Measurements from ENCODE around the gene GPC6. TPM values are rescaled to one million over a fixed set of nuclear protein-coding genes. Genes with fewer than 3 reads are reported as not detected.

The GPC6 gene
- total and polyA plus RNA-seq, 2 donors (not counting 3 experiments of a cell fraction or from before 2014, with no cell fraction given): 0.01 TPM; not detected in 1

DNA sequence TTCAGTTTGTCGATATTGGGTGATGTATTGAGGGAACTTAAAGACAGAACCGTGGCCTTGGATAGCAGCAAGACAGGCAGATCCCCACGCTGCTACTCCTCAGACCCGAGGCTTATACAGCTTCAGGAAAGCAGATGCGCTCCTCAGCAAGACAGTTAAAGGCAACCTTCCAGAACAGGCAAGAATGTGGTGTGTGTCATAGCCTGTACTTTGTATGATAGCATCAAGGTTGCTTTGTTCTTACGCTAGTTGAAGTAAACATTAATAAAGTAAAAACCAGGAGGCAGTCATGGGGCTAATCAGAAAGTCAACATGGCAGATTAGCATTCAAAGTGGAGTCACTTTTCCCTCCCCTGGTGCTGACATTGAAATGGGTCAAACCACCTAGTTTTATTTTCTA lies 779.7 kb downstream of the GPC6 start:
- FAIRE-seq (no peak), DNase-seq (ENCODE audit: low read depth, low spot score) (no peak)
- Histone ChIP-seq H3K4me1 (ENCODE audit: control insufficient read depth, extremely low read depth, insufficient read depth, low read length) (no peaks in the 10 kb centered on the region), H4K20me1 (replicated peaks; ENCODE audit: control insufficient read depth, extremely low read depth, insufficient read depth, low read length) (no peaks in the 10 kb centered on the region), H2AFZ (ENCODE audit: low read depth, low read length) (no peak overlapping the region), H3K4me2 (ENCODE audit: insufficient read depth, low read length) (no peak overlapping the region), H3K9ac (replicated peaks; ENCODE audit: extremely low read depth, insufficient read depth, low read length) (no peak overlapping the region), H3K9me1 (replicated peaks; ENCODE audit: control insufficient read depth, extremely low read depth, insufficient read depth, low read length) (no peaks in the 10 kb centered on the region), H3K27me3 (ENCODE audit: control insufficient read depth in 2 of 2, insufficient read depth in 2 of 2, low read length in 2 of 2) (no peaks in the 10 kb centered on the region), H3K36me3 (ENCODE audit: control insufficient read depth in 2 of 2, extremely low read depth in 1 of 2, insufficient read depth in 2 of 2, low read length in 2 of 2) (no peaks in the 10 kb centered on the region), H3K27ac (ENCODE audit: insufficient read depth, low read depth, low read length) (no peak overlapping the region), H3K4me3 (replicated peaks in 1 of 3; ENCODE audit: insufficient read depth in 1 of 3, low read depth in 1 of 3, low read length in 3 of 3) (no peak overlapping the region), H3K9me3 (replicated peaks; ENCODE audit: control insufficient read depth, insufficient read depth, low read length) (no peaks in the 10 kb centered on the region), H3K79me2 (ENCODE audit: control insufficient read depth, insufficient read depth, low read length) (no peaks in the 10 kb centered on the region)
- no TSS peak for BruUV-seq (replicated peaks)
- CTCF ChIA-PET: no interaction called here
- dilution Hi-C loops (cut with MboI; ENCODE audit: extremely low pct_ligation_motif_present, low sequenced_read_pairs): no loop called here
- POLR2A ChIA-PET: no interaction called here
- intact Hi-C loops (cut with micrococcal nuclease): no loop called here
- no peak for TF ChIP-seq FOS (IDR thresholded peaks at IDR 0.05; ENCODE audit: borderline replicate concordance, insufficient read depth, low read length)

DNA sequence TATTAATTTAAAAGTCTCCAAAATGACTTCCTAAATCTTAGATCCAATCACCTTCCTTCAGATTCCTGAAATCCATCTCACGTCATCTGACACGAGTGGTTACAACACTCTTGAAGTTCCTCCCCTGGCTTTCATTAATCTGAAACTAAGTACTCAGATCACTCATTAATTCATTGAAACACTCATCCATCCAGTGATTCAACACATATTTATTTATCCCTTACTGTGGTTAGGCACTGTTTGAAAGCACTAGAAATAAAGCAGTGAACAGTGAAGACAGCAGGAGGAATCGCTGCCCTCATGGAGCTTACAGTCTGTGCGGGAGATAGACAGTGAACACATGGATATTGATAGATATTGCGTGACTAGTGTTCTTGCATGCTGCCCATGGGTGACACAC lies 780.5 kb downstream of the GPC6 start:
- intact Hi-C loops (cut with micrococcal nuclease): no loop called here
- Histone ChIP-seq H2AFZ (ENCODE audit: low read depth, low read length) (no peak overlapping the region), H4K20me1 (replicated peaks; ENCODE audit: control insufficient read depth, extremely low read depth, insufficient read depth, low read length) (no peaks in the 10 kb centered on the region), H3K27me3 (ENCODE audit: control insufficient read depth in 2 of 2, insufficient read depth in 2 of 2, low read length in 2 of 2) (no peaks in the 10 kb centered on the region), H3K27ac (ENCODE audit: insufficient read depth, low read depth, low read length) (no peak overlapping the region), H3K4me1 (ENCODE audit: control insufficient read depth, extremely low read depth, insufficient read depth, low read length) (no peaks in the 10 kb centered on the region), H3K9me1 (replicated peaks; ENCODE audit: control insufficient read depth, extremely low read depth, insufficient read depth, low read length) (no peaks in the 10 kb centered on the region), H3K4me2 (ENCODE audit: insufficient read depth, low read length) (no peak overlapping the region), H3K9me3 (replicated peaks; ENCODE audit: control insufficient read depth, insufficient read depth, low read length) (no peaks in the 10 kb centered on the region), H3K79me2 (ENCODE audit: control insufficient read depth, insufficient read depth, low read length) (no peaks in the 10 kb centered on the region), H3K36me3 (ENCODE audit: control insufficient read depth in 2 of 2, extremely low read depth in 1 of 2, insufficient read depth in 2 of 2, low read length in 2 of 2) (no peaks in the 10 kb centered on the region), H3K4me3 (replicated peaks in 1 of 3; ENCODE audit: insufficient read depth in 1 of 3, low read depth in 1 of 3, low read length in 3 of 3) (no peak overlapping the region), H3K9ac (replicated peaks; ENCODE audit: extremely low read depth, insufficient read depth, low read length) (no peak overlapping the region)
- DNase-seq (ENCODE audit: low read depth, low spot score): no peak
- no TSS peak for BruUV-seq (replicated peaks)
- dilution Hi-C loops (cut with MboI; ENCODE audit: extremely low pct_ligation_motif_present, low sequenced_read_pairs): no loop called here
- TF ChIP-seq, protein P1, sequence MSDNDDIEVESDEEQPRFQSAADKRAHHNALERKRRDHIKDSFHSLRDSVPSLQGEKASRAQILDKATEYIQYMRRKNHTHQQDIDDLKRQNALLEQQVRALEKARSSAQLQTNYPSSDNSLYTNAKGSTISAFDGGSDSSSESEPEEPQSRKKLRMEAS (IDR thresholded peaks at IDR 0.05; ENCODE audit: insufficient read depth, insufficient read length): no peak
- TF ChIP-seq EZH2 (IDR thresholded peaks at IDR 0.05; ENCODE audit: borderline replicate concordance, low read depth, low read length, severe bottlenecking) (no peak), FOS (IDR thresholded peaks at IDR 0.05; ENCODE audit: borderline replicate concordance, insufficient read depth, low read length) (no peak), POLR2AphosphoS5 (IDR thresholded peaks at IDR 0.05; ENCODE audit: insufficient read depth, low read depth, low read length) (no peak), POLR2A (IDR thresholded peaks at IDR 0.05; ENCODE audit: low read depth, low read length) (no peak), JUN (IDR thresholded peaks at IDR 0.05; ENCODE audit: borderline replicate concordance, insufficient read depth, insufficient read length, low read depth) (no peak), MYC (IDR thresholded peaks at IDR 0.05; ENCODE audit: low read depth, low read length) (no peak), GATA2 (IDR thresholded peaks at IDR 0.05; ENCODE audit: insufficient read depth, insufficient read length, low read depth, low read length) (no peak)
- TF ChIP-seq, protein P2, sequence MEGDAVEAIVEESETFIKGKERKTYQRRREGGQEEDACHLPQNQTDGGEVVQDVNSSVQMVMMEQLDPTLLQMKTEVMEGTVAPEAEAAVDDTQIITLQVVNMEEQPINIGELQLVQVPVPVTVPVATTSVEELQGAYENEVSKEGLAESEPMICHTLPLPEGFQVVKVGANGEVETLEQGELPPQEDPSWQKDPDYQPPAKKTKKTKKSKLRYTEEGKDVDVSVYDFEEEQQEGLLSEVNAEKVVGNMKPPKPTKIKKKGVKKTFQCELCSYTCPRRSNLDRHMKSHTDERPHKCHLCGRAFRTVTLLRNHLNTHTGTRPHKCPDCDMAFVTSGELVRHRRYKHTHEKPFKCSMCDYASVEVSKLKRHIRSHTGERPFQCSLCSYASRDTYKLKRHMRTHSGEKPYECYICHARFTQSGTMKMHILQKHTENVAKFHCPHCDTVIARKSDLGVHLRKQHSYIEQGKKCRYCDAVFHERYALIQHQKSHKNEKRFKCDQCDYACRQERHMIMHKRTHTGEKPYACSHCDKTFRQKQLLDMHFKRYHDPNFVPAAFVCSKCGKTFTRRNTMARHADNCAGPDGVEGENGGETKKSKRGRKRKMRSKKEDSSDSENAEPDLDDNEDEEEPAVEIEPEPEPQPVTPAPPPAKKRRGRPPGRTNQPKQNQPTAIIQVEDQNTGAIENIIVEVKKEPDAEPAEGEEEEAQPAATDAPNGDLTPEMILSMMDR (IDR thresholded peaks at IDR 0.05; ENCODE audit: extremely low read depth in 1 of 2, insufficient read depth in 1 of 2, low read depth in 1 of 2, low read length in 2 of 2): no peak
- CTCF ChIA-PET: no interaction called here
- no peak for FAIRE-seq
- POLR2A ChIA-PET: no interaction called here

Measured in endothelial cell of umbilical vein (primary cell).